Measurements from ENCODE around the gene CALCB. TPM values are rescaled to one million over a fixed set of nuclear protein-coding genes. Genes with fewer than 3 reads are reported as not detected.

CALCB gene
- total RNA-seq, 4 donors from 2014 or later = 0.42 to 0.90 TPM; not detected in 2

DNA sequence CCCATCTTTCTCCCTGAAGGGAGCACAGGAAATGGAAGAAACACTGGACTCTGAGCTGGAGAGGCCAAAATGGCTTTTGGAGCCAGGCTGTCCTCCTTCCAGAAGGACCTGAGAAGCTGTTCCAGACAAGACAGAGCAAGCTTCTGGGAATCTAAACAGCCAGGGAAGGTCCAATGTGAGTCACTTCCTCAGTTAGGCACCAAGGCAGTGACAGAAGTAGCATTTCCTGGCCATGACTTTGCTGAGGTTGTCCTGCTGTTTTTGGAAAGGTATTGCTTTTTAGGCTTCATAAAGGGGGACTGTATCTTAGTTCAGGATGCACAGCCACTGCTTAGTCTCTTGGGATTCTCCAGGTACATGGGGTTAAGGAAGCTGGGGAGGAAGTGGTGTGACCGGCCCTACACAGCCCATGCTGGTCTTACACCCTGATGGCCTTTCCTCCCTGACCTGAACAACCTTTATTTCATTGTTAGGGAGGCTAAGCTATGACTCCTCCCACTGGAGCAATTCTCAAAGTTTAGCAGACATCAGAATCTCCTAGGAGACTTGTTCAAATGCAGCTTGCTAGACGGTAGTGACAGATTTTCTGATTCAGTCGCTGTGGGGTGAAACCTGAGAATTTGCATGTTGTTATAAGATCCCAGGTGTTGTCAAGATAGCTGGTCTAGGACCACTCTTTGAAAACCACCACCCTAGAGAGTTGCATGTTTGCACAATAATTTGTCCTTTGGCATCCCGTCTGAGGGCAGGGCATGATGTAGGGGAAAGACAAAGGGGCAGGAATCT lies 34.5 kb downstream of the CALCB start:
- no peaks in the 10 kb centered on the region for H3K27me3 ChIP-seq
- no peak overlapping the region for H3K4me3 ChIP-seq
- DNase-seq (ENCODE audit: low spot score in 2 of 2) = no peak
- H3K4me1 ChIP-seq = peaks cover 0 to 6% (median 0%) of the 10 kb centered on the region in 4 donors
- peaks cover 0 to 2% (median 0%) of the 10 kb centered on the region in 4 donors for H3K9me3 ChIP-seq
- no peaks in the 10 kb centered on the region for H3K36me3 ChIP-seq
- no peak overlapping the region for H3K27ac ChIP-seq
- 69 to 76% methylated on average over 4 of the region's 4 CpGs for WGBS, 2 donors
- TF ChIP-seq CTCF (IDR thresholded peaks at IDR 0.05) (no peak), EP300 (IDR thresholded peaks at IDR 0.05) (no peak), POLR2A (IDR thresholded peaks at IDR 0.05) (no peak)

- no peaks in the 10 kb centered on the region for H3K27me3 ChIP-seq
- H3K36me3 ChIP-seq = no peaks in the 10 kb centered on the region
- peaks cover 0 to 9% (median 0%) of the 10 kb centered on the region in 4 donors for H3K4me1 ChIP-seq
- H3K27ac ChIP-seq = no peak overlapping the region
- TF ChIP-seq EP300 (IDR thresholded peaks at IDR 0.05) (no peak), CTCF (IDR thresholded peaks at IDR 0.05) (no peak), POLR2A (IDR thresholded peaks at IDR 0.05) (no peak)
- no peaks in the 10 kb centered on the region for H3K9me3 ChIP-seq
- 85 to 100% methylated on average over 2 of the region's 2 CpGs for WGBS, 2 donors
- DNase-seq (ENCODE audit: low spot score in 2 of 2) = no peak
- no peak overlapping the region for H3K4me3 ChIP-seq
These were observed 35.3 kb downstream of the CALCB start for GRCh38 chr11:15108592-15109130.

- 94 to 100% methylated on average over 2 of the region's 2 CpGs for WGBS, 2 donors
These were observed 36.2 kb downstream of the CALCB start for GRCh38 chr11:15109602-15110001.

DNA sequence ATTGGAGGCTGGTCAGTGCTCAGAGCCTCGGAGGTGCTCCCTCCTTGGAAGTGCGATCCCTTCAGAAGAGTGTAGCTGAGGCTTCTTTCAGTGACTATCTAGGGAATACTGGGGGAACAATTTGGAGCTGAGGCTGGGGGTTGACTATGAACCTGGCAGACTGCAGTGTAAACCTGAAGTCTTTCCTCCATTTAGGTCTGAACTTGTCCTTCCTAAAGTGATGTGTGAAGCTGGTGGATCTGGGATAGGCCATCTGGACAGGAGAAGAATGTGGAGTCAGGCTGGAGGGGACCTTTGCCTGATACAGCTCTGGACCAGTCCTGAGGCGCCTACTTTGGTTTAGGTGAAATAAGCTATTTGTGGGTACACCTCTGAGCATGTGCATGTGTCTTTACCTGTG lies 37.8 kb downstream of the CALCB start:
- Histone ChIP-seq H3K4me3 (no peak overlapping the region), H3K27ac (no peak overlapping the region), H3K9me3 (no peaks in the 10 kb centered on the region), H3K4me1 (peaks cover 0 to 25% (median 3%) of the 10 kb centered on the region in 4 donors), H3K36me3 (no peaks in the 10 kb centered on the region), H3K27me3 (peaks cover 0 to 11% of the 10 kb centered on the region in 2 donors)
- DNase-seq (ENCODE audit: low spot score in 2 of 2) = no peak
- 95 to 96% methylated on average over 3 of the region's 3 CpGs for WGBS, 2 donors
- TF ChIP-seq EP300 (IDR thresholded peaks at IDR 0.05) (no peak), CTCF (IDR thresholded peaks at IDR 0.05) (no peak), POLR2A (IDR thresholded peaks at IDR 0.05) (no peak)

More at GRCh38 chr11:15109602-15110001, 36.2 kb downstream of the CALCB start:
- H3K4me1 ChIP-seq = peaks cover 0 to 18% (median 1%) of the 10 kb centered on the region in 4 donors
- no peak for DNase-seq (ENCODE audit: low spot score in 2 of 2)
- no peak for TF ChIP-seq EP300 (IDR thresholded peaks at IDR 0.05)
- no peak for TF ChIP-seq POLR2A (IDR thresholded peaks at IDR 0.05)
- no peak for TF ChIP-seq CTCF (IDR thresholded peaks at IDR 0.05)
- H3K9me3 ChIP-seq = no peaks in the 10 kb centered on the region
- H3K27ac ChIP-seq = no peak overlapping the region
- no peaks in the 10 kb centered on the region for H3K27me3 ChIP-seq
- no peaks in the 10 kb centered on the region for H3K36me3 ChIP-seq
- no peak overlapping the region for H3K4me3 ChIP-seq

- WGBS, 2 donors = 27 to 37% methylated on average over 5 to 8 of the region's 8 CpGs
- no peak overlapping the region for H3K4me3 ChIP-seq
- H3K4me1 ChIP-seq = peaks cover 0 to 27% (median 3%) of the 10 kb centered on the region in 4 donors
- peak overlapping the region in 1 of 4 donors; percentile 55 for H3K27ac ChIP-seq
- DNase-seq (ENCODE audit: low spot score in 2 of 2) = no peak
- H3K36me3 ChIP-seq = no peaks in the 10 kb centered on the region
- no peak for TF ChIP-seq CTCF (IDR thresholded peaks at IDR 0.05)
- no peak for TF ChIP-seq EP300 (IDR thresholded peaks at IDR 0.05)
- no peak for TF ChIP-seq POLR2A (IDR thresholded peaks at IDR 0.05)
- no peaks in the 10 kb centered on the region for H3K9me3 ChIP-seq
- H3K27me3 ChIP-seq = peaks cover 0 to 11% of the 10 kb centered on the region in 2 donors
These were observed 38.7 kb downstream of the CALCB start for GRCh38 chr11:15112131-15112541.

Measured in tibial nerve (tissue), 4 donors.